HG02588 (cell line): Measurements from ENCODE around the gene CDH18.
A peak's percentile ranks its signal among the peaks of the same experiment; 100 is the strongest.

Experiments used
- ATAC-seq: cut with Tn5 transposase; IDR thresholded peaks from one replicate; pipeline ENCODE4 v1.9.1; 2021; ENCODE audit warnings: mild to moderate bottlenecking, moderate library complexity; ENCODE audit not compliant: unreplicated experiment

CDH18 gene

DNA sequence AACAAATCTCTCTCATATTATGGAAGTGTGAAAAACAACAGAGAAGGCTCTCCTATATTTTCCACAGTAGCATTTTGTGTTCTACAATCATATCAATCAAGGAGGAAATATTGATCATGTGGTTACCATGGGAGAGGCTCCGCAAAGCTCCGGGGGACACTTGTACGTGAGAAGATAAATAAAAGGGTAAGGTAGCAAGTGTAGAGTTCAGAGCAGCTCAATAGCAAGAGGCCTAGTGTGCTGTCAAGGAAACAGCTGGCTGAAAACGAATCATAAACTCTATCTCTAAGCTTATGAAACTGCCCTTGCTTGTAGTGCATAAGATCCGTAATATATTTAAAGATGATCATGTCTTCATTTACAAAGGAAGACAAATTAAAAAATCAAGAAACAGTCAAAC, 57.5 kb downstream of the CDH18 start:
- no peak for ATAC-seq

DNA sequence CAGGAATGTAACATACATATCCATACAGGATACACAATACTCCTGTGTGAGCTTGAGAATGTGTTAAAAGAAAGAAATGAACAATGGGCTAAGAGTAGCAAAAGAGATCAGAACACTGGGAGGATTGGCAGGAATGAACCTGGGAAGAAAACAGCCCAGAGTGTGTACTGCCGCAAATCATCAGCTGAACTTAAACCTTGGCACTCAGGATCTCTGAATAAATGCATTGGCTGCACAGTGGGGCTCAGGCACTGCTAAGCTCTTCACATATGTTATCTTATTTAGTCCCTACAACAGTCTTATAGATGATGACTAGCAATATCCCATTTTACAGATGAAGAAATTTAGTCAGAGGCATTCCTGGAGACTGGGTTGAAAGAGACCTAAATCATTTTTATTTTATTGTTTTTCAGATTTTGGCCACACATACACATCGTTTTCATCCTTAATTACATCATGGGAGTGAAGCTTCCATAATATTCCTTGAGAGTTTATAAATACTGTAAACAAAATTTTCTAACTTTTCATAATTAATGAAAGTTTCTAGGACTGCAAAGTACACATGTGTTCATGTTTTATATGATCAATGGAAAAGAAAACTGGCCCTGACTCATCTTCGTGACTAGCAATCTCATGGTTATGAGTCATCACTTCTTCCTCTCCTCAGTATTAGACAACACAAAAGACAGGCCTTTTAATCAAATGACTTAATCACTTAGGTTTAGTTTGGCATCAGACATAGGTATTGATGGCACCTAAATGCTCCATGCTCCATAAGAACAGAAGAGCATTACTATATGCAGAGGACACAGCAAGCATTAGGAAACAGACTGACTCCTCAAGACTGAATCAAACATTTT, 59.2 kb downstream of the CDH18 start:
- ATAC-seq: peak; percentile 52

DNA sequence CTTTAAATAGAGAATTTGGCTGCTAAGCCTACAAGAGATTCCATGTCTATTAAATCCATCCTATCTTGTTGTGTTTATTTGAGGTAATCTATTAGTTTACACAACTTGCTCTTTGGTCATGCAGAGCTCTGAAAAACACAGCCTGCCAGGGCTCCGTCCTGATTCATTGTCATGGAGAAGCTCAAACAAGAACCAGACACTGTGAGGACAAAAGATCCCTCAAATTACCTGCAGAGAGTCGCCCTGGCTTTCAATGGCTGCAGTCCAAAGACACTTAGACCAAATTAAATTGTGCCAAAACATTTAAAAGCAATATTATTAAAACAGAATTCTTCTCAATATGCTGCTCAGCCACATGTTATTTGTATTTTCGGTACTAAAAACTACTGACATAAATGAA, 60.1 kb downstream of the CDH18 start:
- no peak for ATAC-seq

DNA sequence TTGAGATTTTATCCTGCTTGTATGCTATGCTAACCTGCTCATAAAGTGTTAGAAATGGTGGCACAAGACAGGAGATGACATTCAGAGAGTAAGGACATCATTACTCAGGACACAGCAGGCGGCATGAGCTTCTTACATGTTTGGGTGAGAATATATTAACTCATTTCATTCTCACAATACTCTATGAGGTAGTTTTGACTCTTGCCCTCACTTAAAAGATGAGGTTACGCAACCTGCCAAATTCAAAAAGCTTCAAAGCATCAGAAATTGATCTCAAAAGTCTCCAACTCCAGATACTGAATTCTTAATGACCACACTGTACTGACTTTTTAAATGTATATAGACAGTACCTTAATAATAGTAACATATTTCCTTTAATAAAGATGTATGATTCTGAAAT, 60.8 kb downstream of the CDH18 start:
- no peak for ATAC-seq

DNA sequence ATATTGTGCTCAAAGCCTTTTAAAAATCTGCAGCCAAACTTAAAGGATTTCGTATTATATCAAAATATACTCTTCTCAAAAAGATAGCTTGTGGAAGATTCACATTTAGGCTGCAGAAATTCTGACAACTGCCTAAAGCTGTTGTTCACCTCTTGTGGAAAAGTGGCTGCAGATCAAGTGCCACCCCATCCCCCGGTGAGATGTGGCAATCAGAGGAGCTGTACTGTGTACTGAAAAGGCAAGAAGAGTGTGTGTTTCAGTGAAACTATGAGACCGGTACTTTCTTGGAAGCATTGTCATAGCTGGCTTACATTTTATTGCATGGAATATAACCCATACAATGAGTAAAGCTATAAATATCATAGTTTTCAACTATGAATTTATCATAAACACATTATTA, 64.3 kb downstream of the CDH18 start:
- ATAC-seq: no peak

DNA sequence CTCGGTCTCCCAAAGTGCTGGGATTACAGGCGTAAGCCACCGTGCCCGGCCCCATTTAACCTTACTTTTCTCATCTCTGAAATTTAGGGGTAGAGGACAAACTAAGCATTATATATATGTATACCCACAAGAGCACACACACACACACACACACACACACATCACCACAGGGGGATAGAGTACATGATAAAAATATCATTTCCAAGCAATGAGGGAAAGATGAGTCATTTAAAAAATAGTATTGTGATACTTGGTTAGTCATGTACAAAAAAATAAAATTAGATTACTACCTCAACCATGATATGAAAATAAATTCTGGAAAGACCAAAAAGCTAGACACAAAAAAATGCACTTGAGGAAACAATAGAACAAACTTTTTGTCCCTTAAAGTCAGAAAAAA, 67.2 kb downstream of the CDH18 start:
- ATAC-seq: no peak

DNA sequence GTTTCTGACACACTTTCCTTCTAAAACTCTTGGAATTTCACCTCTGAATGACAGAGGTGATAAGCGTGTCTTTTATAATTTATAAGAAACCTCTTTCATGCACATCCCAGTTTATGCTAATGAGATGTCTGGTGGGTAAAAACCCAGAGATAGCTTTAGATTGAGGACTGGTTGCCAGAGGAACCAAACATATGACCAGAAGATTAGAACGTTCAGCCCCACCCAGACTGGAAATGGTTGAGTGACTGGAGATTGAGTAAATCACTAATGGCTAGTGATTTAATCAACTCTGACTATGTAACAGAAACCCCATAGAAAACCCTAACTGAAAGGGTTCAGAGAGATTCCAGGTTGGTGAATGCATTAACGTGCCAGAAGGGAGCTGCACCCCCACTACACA, 69.2 kb downstream of the CDH18 start:
- no peak for ATAC-seq

DNA sequence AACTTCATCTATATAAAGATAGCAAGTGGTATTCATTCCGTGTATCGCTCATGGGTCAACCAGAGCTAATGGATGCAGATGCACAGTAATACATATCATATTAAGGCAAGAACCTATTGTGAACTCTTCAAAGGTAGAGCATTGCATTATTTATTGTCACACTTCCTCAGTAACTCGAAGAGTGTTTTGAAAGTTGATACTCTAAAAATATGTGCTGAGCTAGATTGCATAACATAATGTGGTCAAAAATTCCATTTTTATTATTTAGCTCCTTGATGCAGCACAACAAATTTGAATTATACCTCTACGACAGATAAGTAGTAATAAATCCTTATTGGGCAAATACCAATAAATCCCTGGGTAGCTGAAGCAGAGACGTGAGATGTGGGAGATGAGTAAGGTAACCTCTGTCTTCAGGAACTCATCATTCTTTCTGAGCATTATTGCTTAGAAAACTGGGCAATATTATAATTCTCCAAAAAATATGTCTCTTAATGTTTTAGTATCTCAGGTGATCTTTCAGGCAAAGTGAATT, 70.3 kb downstream of the CDH18 start:
- no peak for ATAC-seq

DNA sequence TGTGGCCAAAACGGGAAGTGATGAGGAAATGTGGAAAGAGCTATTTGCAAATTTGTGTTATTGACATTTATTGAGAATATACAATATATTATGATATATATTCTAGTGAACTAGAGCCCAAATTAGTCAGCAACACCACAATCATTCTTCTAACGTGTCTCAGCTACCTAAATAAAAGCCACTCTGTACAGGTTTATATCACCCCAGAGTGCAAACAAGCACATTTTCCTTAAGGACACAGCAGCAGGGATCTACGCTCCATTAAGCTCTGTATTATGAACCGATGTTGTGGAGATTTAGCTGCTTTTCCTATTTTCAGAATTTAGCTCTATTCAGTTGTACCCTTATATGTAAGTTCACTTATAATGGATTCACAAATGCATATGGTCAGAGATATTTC, 77.9 kb downstream of the CDH18 start:
- no peak for ATAC-seq

DNA sequence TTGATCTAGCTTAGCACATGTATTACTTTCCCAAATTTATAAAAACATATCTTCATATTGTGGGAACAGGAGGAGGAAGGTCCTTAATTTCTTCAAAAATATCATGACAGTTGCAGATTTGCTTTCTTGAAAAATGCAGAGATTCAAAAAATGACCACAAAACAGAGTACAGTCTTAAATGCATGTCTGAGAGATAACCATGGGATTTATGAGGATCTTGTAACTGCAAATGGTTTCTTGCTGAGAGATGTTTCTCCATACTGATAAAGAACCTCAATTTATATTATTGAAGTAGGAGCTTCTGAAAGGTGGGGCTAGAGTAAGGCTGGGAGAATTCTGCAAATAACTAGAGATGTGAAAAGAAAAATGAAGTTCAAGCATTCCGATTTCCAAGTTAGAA, 83.2 kb downstream of the CDH18 start:
- no peak for ATAC-seq

DNA sequence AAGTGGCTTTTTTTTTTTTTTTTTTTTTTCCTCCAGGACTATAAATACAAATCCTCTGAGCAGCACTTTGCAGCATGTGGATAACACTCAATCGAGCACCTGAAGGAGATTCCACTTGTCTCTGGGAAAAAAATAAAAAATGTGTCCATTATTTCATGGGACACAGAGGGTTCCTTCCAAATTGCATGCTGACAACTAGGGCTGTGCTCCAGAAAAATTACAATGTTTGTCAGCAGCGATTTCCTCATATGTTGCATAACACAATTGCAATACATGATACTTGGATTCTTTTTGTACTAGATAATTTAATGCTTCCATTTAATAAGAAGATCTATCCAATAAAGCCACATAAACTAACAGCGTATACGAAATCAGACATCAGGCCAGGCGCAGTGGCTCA, 84.4 kb downstream of the CDH18 start:
- ATAC-seq: no peak

DNA sequence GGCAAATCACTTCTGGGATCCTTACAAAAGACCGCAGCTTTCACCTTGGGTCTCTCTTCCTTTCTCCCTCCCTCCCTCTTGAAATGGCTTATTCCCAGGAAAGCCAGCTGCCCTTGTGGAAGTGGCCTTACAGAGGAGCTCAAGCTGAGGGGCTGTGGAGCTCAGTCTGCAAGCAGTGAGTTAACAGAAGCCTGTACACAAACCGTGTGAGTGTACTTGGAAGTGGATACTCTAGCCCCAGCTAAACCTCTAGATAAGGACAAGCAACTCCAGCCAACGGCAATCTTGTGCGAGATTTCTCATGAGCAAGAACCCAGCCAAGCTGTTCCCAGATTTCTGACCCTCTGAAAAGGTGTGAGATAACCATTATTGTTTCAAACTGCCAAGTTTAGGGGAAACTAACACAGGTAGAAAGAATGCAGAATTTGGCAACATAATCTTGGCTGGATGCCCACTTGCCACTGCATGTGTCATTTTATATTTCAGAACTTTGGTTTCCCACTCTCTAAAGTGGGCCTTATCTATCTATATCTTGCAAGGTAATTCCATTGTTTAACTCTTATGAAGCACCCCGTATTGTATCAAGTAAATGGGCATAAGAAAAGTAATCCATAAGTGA, 85.6 kb downstream of the CDH18 start:
- no peak for ATAC-seq

DNA sequence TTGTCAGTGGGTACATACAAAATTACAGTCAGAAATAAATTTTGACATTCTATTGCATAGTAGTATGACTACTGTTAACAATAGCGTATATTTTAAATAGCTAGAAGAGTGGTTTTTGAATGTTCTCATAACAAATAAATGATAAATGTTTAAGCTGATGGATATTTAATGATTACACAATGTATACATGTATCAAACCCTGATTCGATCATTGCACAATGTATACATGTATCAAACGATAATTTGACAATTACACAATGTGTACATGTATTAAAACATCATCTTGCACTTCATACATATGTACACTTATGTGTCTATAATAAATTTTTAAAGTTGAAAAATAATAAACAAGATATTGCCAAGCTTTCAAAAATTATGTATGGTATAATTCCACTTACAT, 87.7 kb downstream of the CDH18 start:
- ATAC-seq: no peak

DNA sequence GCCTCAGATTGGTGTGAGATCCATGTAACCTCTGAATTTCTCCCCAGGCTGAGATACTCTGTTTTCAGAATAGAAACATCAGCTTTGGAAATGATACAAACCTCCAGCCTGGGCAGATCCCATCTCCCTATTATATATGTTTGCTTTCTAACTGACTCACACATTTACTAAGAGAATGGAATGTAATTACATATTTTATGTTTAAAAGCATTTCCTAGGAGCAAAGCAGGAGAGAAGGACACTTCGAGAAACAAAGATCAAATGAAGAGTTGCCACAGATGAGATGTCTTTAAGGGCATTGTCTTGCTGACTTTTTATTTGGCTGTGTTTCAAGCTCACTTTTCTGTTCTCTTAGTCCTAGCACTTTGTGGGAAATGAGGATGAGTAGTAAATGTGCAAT, 96.3 kb downstream of the CDH18 start:
- no peak for ATAC-seq

DNA sequence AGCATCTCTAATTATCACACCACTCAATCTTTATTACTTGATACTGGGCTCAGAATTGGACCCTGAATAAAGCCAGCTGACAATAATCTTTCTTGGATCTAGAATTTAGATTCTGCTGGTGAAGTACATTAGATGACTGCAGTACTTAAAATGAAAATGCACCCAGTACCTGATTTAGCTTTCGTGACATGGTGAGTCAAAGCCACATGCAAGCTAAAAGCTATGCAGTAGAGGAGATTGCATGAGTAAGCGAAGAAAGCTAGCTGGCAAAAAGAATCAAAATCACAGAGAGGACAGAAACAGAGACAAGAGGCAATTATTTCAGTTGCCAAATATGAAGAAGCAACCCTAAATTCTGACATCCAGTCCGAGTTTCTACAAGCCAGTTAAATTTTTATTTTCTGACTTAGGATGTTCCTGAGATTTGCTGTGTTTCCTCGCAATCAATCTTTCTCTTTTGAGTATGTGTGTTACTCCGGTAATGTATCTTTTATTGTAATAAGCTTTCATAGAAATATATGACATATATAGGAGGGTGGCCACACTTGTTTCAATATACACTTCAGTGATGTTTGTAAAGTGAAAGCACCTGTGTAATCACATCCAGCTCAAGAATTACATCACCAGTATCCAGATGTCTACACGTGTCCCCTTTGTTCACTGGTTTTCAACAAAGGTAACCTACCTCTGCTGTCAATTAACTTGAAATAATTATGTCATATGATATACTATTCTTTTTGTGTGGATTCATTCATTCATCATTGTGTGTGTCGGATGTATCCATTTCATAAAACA, 101.7 kb downstream of the CDH18 start:
- no peak for ATAC-seq

DNA sequence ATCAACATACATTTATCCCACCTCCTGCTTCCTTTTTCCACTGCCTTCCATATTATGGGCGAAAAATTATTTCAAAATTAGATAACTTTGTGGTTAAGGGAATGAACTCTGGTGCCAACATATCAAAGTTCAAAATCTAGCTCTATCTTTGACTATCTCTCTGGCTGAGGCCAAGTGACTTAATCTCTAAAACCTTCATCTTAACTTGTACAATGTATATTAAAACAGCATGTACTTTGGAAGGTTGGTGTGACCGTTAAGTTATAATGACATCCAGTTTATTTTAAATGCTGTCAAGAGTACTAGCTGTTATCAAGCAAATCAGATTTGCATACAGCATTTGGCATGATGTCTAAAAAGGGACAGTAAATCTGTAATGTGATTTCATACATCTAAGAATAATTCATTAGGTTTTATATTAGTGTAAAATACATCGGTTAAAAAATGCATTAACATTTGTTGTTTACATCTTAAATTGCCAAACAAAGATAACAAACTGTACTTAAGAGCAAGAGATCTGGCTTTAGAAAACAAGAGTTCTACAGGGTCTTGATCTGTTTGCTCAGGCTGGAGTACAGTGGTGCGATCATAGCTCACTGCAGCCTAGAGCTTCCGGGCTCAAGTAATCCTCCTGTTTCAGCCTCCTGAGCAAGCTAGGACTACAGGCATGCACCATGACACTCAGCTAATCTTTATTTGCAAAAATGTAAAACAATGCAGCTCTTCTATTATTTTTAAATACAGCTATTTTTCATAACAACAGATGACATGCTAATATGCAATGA, 102.8 kb downstream of the CDH18 start:
- ATAC-seq: no peak

DNA sequence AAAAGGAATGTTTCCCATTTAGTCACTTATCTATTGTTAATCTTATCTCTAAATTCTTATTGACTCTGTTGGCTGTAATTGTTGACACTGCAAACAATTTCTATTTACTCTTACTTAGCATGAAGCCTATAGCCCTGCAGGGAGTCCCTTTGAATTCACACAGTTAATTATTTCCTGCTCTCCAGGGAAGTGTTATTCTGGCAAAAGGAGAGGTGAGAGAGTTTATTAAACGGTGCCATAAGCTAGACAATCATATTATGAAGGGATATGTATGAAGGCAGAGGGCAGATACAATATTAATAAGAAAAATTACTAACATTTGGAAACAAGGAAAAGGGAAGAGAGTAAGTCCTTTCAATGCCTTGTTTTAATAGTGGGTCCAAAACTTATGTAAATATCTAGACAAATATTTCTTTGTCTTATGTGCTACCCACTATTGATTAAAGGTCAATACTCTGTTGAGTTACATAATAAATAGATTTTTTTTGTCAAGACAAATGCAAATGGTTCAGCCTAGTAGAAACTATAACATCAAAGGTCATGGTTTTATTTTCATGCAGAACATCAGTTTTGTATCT, 107.1 kb downstream of the CDH18 start:
- ATAC-seq: no peak

DNA sequence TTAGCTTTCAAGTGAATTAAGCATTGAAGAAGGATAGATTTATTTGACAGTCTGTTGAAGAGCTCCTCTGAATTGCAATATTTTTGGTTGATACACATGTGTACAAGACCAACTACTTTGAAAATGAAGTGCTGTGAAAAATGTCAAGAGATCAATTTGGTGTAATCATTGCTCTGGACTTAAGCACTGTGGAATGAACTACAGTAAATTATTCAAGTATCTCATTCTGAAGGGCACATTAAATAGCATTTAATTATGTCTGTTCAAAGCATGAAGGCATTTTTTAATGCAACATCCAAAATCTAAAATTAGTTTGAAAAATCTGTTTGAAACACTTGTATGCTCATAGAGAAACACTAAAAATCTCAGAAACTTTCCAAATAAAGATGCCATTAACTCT, 107.5 kb downstream of the CDH18 start:
- ATAC-seq: no peak

DNA sequence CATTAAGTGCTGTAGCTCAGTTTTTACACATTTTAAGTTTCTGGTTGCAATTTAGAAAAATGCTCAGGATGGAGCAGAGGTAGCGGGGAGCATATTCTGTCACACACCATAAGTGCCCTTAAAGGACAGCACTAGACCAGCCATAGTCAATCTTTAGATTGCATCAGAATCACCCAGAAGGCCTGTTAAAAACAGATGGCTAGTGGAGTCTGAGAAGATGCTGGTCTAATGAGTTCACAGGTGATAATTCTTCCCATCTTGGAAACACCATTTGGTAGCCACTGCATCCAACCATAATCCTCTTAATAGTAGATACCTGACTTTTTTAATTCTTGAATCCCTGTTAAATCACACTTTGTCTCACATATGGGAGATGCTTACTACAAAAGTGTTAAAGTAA, 113.2 kb downstream of the CDH18 start:
- ATAC-seq: no peak

DNA sequence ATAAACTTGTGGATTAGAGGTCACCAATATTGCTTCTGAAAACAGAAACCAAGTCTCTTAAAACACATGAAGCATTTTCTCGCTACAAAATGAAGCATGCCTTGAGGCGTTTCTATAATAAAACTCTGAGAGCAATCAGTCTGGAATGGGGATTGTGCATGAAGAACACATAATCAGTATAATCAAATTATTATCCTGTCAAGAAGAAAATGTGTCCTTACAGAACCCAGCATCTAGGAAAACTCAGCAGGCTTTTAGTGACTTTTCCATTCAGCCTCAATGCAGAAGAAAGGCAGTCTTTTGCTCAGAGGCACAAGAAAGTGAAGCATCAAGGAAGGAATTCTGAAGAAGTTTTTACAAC, 121.9 kb downstream of the CDH18 start:
- no peak for ATAC-seq
